Testis (tissue), 2 donors: ENCODE measurements around the gene TBC1D5.

ENCODE experiments used
- CTCF ChIP-seq, 3 experiments: fragments of 450-650 bp in 2 of 3; fragments of 200-600 bp in 1 of 3; sonication (generic) in 1 of 3; IDR thresholded peaks; one replicate each; pipeline ENCODE4 v1.5.1; 2016 to 2019; ENCODE audit warnings: antibody characterized with exemption in 3 of 3, mild to moderate bottlenecking in 2 of 3, moderate library complexity in 1 of 3
- POLR2A ChIP-seq: fragments of 450-650 bp; IDR thresholded peaks from one replicate; pipeline ENCODE4 v1.6.1; 2017; ENCODE audit warnings: antibody characterized with exemption, mild to moderate bottlenecking, moderate library complexity

DNA sequence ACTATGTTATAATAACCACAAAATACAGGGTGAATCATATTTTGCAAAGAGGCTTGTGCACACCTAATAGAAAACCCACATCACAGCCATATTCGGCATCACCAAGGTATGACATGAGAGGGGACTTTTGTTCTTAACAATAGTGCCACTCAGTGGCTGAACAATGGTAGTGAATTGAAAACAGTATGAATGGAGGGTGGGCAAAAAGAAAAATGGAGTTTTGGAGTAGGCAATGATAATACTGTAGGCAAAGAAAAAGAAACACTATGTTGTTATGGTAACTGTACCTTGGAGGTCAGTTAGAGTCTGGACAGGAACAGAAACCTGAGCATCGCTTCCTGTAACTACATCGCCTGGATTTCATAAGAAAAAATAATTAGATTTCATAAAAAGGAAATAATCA lies 509.0 kb downstream of the TBC1D5 start:
- TF ChIP-seq CTCF (IDR thresholded peaks at IDR 0.05) = peak; percentile 53 to 72 (median 67)
- TF ChIP-seq POLR2A = no peak
